OCI-LY3 (cell line): ENCODE data around the gene ZNF385A.

Source experiments
- H2AFZ ChIP-seq: fragments of 200-600, 300-600 bp; shearing (Covaris generic); 2 replicates; pipeline ENCODE4 v1.6.0; 2014; ENCODE audit warnings: antibody characterized with exemption, low read depth, low read length
- H3K27ac ChIP-seq: fragments of 200-600, 300-600 bp; sonication (generic); 2 replicates; pipeline ENCODE4 v1.5.1; 2014; ENCODE audit warnings: mild to moderate bottlenecking, low read length, moderate library complexity, mixed read lengths
- H3K27me3 ChIP-seq: fragments of 200-600, 300-600 bp; sonication (generic); 2 replicates; pipeline ENCODE4 v1.6.1; 2014; ENCODE audit warnings: low read depth, low read length, mixed read lengths
- H3K36me3 ChIP-seq: fragments of 200-600, 300-600 bp; sonication (generic); replicated peaks from 2 replicates; pipeline ENCODE3; 2014; ENCODE audit warnings: low read depth, low read length, mixed read lengths
- H3K4me1 ChIP-seq: fragments of 300-600, 200-600 bp; sonication (generic); 2 replicates; pipeline ENCODE4 v1.6.1; 2014; ENCODE audit warnings: low read length, mixed read lengths
- H3K4me2 ChIP-seq: fragments of 200-600, 300-600 bp; sonication (generic); 2 replicates; pipeline ENCODE4 v1.6.1; 2014; ENCODE audit warnings: low read length, mixed read lengths
- H3K4me3 ChIP-seq: fragments of 300-600, 200-600 bp; sonication (generic); 2 replicates; pipeline ENCODE4 v1.5.1; 2014; ENCODE audit warnings: antibody characterized with exemption, mild to moderate bottlenecking, low read length, moderate library complexity
- H3K79me2 ChIP-seq: fragments of 300-600, 200-600 bp; shearing (Covaris generic); 2 replicates; pipeline ENCODE4 v1.6.1; 2014; ENCODE audit warnings: mild to moderate bottlenecking, low read length, mixed read lengths
- H3K9ac ChIP-seq: fragments of 300-600, 200-600 bp; shearing (Covaris generic); 2 replicates; pipeline ENCODE4 v1.6.0; 2014; ENCODE audit warnings: mild to moderate bottlenecking, low read length, moderate library complexity
- H3K9me3 ChIP-seq: fragments of 200-600, 300-600 bp; shearing (Covaris generic); 2 replicates; pipeline ENCODE4 v1.6.1; 2014; ENCODE audit warnings: low read length, mixed read lengths; ENCODE audit not compliant: insufficient read depth
- H4K20me1 ChIP-seq: fragments of 200-600, 300-600 bp; sonication (generic); 2 replicates; pipeline ENCODE4 v1.6.1; 2016; ENCODE audit warnings: low read length, mixed read lengths; ENCODE audit not compliant: insufficient read depth
- CTCF ChIP-seq: fragments of 200-600, 300-600 bp; sonication (generic); IDR thresholded peaks from 2 replicates; pipeline ENCODE4 v1.5.1; 2014; ENCODE audit warnings: antibody characterized with exemption, low read length, low read depth
- EZH2phosphoT487 ChIP-seq: fragments of 200-600 bp; shearing (Covaris generic); IDR thresholded peaks from 2 replicates; pipeline ENCODE4 v1.6.1; 2018; ENCODE audit warnings: antibody characterized with exemption, mixed run types, low read depth

The ZNF385A gene

DNA sequence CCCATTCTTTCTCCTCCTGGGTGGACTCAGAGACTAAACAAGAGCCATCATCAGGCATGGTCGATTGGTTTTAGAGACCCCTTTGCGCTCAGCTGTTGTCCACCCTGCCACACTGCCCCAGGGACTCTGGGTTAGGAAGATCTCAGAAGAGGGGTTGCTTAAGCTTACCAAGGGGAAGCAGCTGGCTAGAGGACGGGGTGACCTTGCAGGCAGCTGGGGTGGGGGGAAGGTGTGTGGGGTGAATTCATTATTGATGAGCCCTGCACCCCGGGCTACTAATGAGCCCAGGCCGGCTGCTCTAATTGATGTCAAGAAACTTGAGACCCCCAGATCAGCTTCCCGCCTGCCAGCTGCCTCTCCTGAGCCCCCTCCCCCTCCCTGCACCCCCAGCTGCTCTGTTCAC is 8.7 kb upstream of the ZNF385A start:
- TF ChIP-seq CTCF (no peak), EZH2phosphoT487 (no peak)
- H3K36me3 ChIP-seq = no peaks in the 10 kb centered on the region
- no peaks in the 10 kb centered on the region for H3K79me2 ChIP-seq
- H3K4me3 ChIP-seq = no peak overlapping the region
- no peak overlapping the region for H3K4me2 ChIP-seq
- H3K9me3 ChIP-seq = no peaks in the 10 kb centered on the region
- H3K4me1 ChIP-seq = peaks cover 19% of the 10 kb centered on the region
- no peak overlapping the region for H2AFZ ChIP-seq
- no peak overlapping the region for H3K9ac ChIP-seq
- H3K27ac ChIP-seq = no peak overlapping the region
- no peaks in the 10 kb centered on the region for H4K20me1 ChIP-seq
- H3K27me3 ChIP-seq = 0 out of 2 replicates have a peak, but pooled peaks cover 2% of the 10 kb centered on the region

GRCh38 chr12:54392485-54393206 is 8.1 kb upstream of the ZNF385A start:
- no peak for TF ChIP-seq CTCF
- no peak for TF ChIP-seq EZH2phosphoT487
- H3K9ac ChIP-seq = no peak overlapping the region
- H2AFZ ChIP-seq = no peak overlapping the region
- H3K4me2 ChIP-seq = no peak overlapping the region
- H3K79me2 ChIP-seq = no peaks in the 10 kb centered on the region
- 0 out of 2 replicates have a peak, but pooled peaks cover 2% of the 10 kb centered on the region for H3K27me3 ChIP-seq
- H3K4me1 ChIP-seq = peaks cover 20% of the 10 kb centered on the region
- no peak overlapping the region for H3K4me3 ChIP-seq
- H3K9me3 ChIP-seq = no peaks in the 10 kb centered on the region
- no peaks in the 10 kb centered on the region for H3K36me3 ChIP-seq
- no peaks in the 10 kb centered on the region for H4K20me1 ChIP-seq
- H3K27ac ChIP-seq = no peak overlapping the region

DNA sequence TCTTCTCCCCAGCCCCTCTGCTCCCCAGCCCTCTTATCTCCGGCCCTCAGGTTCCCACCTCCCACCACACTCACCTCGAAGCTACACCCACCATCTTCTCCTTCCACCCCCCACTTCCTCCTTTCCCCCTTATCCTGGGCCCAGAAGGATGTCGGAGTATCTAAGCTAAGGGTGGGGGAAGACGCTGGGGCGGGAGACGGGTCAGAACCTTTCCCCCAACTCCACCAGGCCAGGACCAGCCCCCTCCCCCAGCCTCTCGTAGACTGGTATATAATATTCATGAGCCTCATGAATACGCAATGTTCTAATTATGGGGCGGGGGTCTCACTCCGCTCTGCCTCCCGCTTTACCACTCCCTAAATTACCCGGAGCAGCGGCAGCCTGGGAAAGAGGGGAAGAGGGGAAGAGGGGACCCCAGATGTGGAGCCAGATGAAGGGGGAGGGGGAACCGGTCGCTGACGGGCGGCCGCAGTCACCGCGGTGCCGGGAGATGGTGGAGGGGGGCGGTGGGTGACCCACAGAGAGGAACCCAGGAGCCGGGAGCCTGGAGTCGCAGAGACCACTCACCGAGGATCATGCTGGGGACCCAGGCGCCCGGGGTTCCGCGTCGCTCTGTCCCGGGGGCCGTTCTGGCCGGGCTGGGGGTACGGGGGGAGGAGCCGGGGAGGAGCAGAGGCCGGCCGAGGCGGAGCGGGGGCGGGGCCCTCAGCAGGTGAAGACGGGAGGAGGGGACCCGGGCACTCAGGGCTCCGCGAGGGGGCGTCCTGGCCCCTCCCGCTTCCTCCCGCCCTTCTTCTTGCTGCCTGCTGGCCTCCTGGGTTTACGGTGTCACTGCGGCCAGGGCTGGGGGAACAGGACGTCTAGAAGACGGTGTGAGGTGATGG is 6.4 kb upstream of the ZNF385A start:
- H2AFZ ChIP-seq = peak overlapping the region; percentile 13
- peak overlapping the region; percentile 79 for H3K4me3 ChIP-seq
- H3K4me2 ChIP-seq = peak overlapping the region; percentile 65
- H3K4me1 ChIP-seq = peaks cover 36% of the 10 kb centered on the region
- H3K79me2 ChIP-seq = no peaks in the 10 kb centered on the region
- H3K36me3 ChIP-seq = no peaks in the 10 kb centered on the region
- no peak overlapping the region for H3K27ac ChIP-seq
- H3K9me3 ChIP-seq = no peaks in the 10 kb centered on the region
- H3K27me3 ChIP-seq = 0 out of 2 replicates have a peak, but pooled peaks cover 2% of the 10 kb centered on the region
- no peaks in the 10 kb centered on the region for H4K20me1 ChIP-seq
- peak overlapping the region; percentile 57 for H3K9ac ChIP-seq
- TF ChIP-seq EZH2phosphoT487 (no peak), CTCF (peak; percentile 43)

GRCh38 chr12:54390176-54390667 is 5.7 kb upstream of the ZNF385A start:
- Histone ChIP-seq H3K27ac (no peak overlapping the region), H4K20me1 (no peaks in the 10 kb centered on the region), H3K4me3 (peak overlapping the region; percentile 79), H3K79me2 (no peaks in the 10 kb centered on the region), H3K4me1 (peaks cover 43% of the 10 kb centered on the region), H3K4me2 (peak overlapping the region; percentile 65), H3K27me3 (0 out of 2 replicates have a peak, but pooled peaks cover 2% of the 10 kb centered on the region), H2AFZ (no peak overlapping the region), H3K9me3 (no peaks in the 10 kb centered on the region), H3K36me3 (no peaks in the 10 kb centered on the region), H3K9ac (peak overlapping the region; percentile 57; the same call in 1 of the 2 replicates)
- TF ChIP-seq EZH2phosphoT487 (no peak), CTCF (no peak)
